Osteoblast (primary cell): Measurements from ENCODE around the gene TROAP. TPM values are rescaled to one million over a fixed set of nuclear protein-coding genes. Genes with fewer than 3 reads are reported as not detected.

ENCODE experiments used
- DNase-seq: peaks from one replicate; pipeline ENCODE4 v3.0.0; 2011; ENCODE audit warnings: low spot score, mixed read lengths; ENCODE audit not compliant: insufficient read length; ENCODE audit errors: missing footprints
- H2AFZ ChIP-seq: 2 replicates; pipeline ENCODE4 v1.6.0; 2011; ENCODE audit warnings: mild to moderate bottlenecking, low read length
- H3K27ac ChIP-seq: 2 replicates; pipeline ENCODE4 v1.5.1; 2011; ENCODE audit warnings: mild to moderate bottlenecking, low read depth, low read length, moderate library complexity
- H3K27me3 ChIP-seq: 2 replicates; pipeline ENCODE4 v1.6.0; 2012; ENCODE audit warnings: mild to moderate bottlenecking, control low read depth, inconsistent platforms, low read length, moderate library complexity; ENCODE audit not compliant: insufficient read depth
- H3K36me3 ChIP-seq: 2 replicates; pipeline ENCODE4 v1.5.1; 2011; ENCODE audit warnings: mild to moderate bottlenecking, low read length, control low read depth, moderate library complexity; ENCODE audit not compliant: insufficient read depth
- H3K4me1 ChIP-seq: 2 replicates; pipeline ENCODE4 v1.5.1; 2011; ENCODE audit warnings: mild to moderate bottlenecking, low read length, control low read depth, moderate library complexity; ENCODE audit not compliant: insufficient read depth
- H3K4me2 ChIP-seq: 2 replicates; pipeline ENCODE4 v1.6.0; 2011; ENCODE audit warnings: mild to moderate bottlenecking, low read length; ENCODE audit not compliant: insufficient read depth
- H3K4me3 ChIP-seq: fragments of 200-600 bp; sonication (generic); 3 replicates; pipeline ENCODE4 v1.5.1; 2012; ENCODE audit warnings: mild to moderate bottlenecking, low read length, inconsistent platforms; ENCODE audit not compliant: insufficient read depth
- H3K79me2 ChIP-seq: 2 replicates; pipeline ENCODE4 v1.6.0; 2012; ENCODE audit warnings: mild to moderate bottlenecking, low read length, control low read depth, inconsistent platforms; ENCODE audit not compliant: insufficient read depth
- H3K9me3 ChIP-seq: 2 replicates; pipeline ENCODE4 v1.5.1; 2011; ENCODE audit warnings: low read depth, low read length, control low read depth
- H4K20me1 ChIP-seq: 2 replicates; pipeline ENCODE4 v1.6.0; 2012; ENCODE audit warnings: mild to moderate bottlenecking, low read length, control low read depth; ENCODE audit not compliant: insufficient read depth
- CTCF ChIP-seq: IDR thresholded peaks from 2 replicates; pipeline ENCODE4 v1.5.1; 2011; ENCODE audit warnings: mild to moderate bottlenecking, low read depth, low read length, moderate library complexity; ENCODE audit errors: extremely low read depth
- total RNA-seq: library from RNA; depleted of rRNA; stranded (reverse); fragments of >200 nt; gene quantifications from 2 replicates; pipeline ENCODE4 v1.2.3, GENCODE V29; 2012

TROAP gene
- total RNA-seq, 1 donor = 2.5 TPM

GRCh38 chr12:49296034-49296835, 26.8 kb upstream of the TROAP start:
- Histone ChIP-seq H3K9me3 (no peaks in the 10 kb centered on the region), H3K4me1 (no peaks in the 10 kb centered on the region), H3K79me2 (no peaks in the 10 kb centered on the region), H3K27me3 (peaks cover 54% of the 10 kb centered on the region), H3K4me2 (peak overlapping the region; percentile 19), H2AFZ (no peak overlapping the region), H3K27ac (no peak overlapping the region), H4K20me1 (no peaks in the 10 kb centered on the region), H3K4me3 (no peak overlapping the region), H3K36me3 (no peaks in the 10 kb centered on the region)
- peak; percentile 90 for DNase-seq
- TF ChIP-seq CTCF = peak; percentile 57

- Histone ChIP-seq H3K27ac (no peak overlapping the region), H3K4me2 (peak overlapping the region; percentile 19), H3K36me3 (no peaks in the 10 kb centered on the region), H2AFZ (no peak overlapping the region), H3K9me3 (no peaks in the 10 kb centered on the region), H3K4me1 (no peaks in the 10 kb centered on the region), H3K79me2 (no peaks in the 10 kb centered on the region), H3K27me3 (peaks cover 54% of the 10 kb centered on the region), H4K20me1 (no peaks in the 10 kb centered on the region), H3K4me3 (no peak overlapping the region)
- peak; percentile 80 for DNase-seq
- no peak for TF ChIP-seq CTCF
These were observed 26.0 kb upstream of the TROAP start for GRCh38 chr12:49296836-49297694.

- H3K27ac ChIP-seq = no peak overlapping the region
- no peaks in the 10 kb centered on the region for H3K4me1 ChIP-seq
- no peak overlapping the region for H2AFZ ChIP-seq
- DNase-seq = no peak
- peaks cover 54% of the 10 kb centered on the region for H3K27me3 ChIP-seq
- no peak overlapping the region for H3K4me2 ChIP-seq
- no peaks in the 10 kb centered on the region for H4K20me1 ChIP-seq
- no peaks in the 10 kb centered on the region for H3K9me3 ChIP-seq
- H3K4me3 ChIP-seq = no peak overlapping the region
- TF ChIP-seq CTCF = no peak
- no peaks in the 10 kb centered on the region for H3K36me3 ChIP-seq
- no peaks in the 10 kb centered on the region for H3K79me2 ChIP-seq
These were observed 25.4 kb upstream of the TROAP start for GRCh38 chr12:49297695-49298060.

GRCh38 chr12:49298160-49298559, 24.9 kb upstream of the TROAP start:
- Histone ChIP-seq H3K27me3 (peaks cover 54% of the 10 kb centered on the region), H3K4me3 (no peak overlapping the region), H4K20me1 (no peaks in the 10 kb centered on the region), H3K4me2 (no peak overlapping the region), H3K27ac (no peak overlapping the region), H3K4me1 (no peaks in the 10 kb centered on the region), H3K9me3 (no peaks in the 10 kb centered on the region), H2AFZ (no peak overlapping the region), H3K36me3 (no peaks in the 10 kb centered on the region), H3K79me2 (no peaks in the 10 kb centered on the region)
- TF ChIP-seq CTCF = no peak
- DNase-seq = peak; percentile 74
